ENCODE data around the gene SENP6. TPM values are rescaled to one million over a fixed set of nuclear protein-coding genes. Genes with fewer than 3 reads are reported as not detected.

SENP6 gene
- total and polyA plus RNA-seq, 5 donors from 2014 or later: 35.1 to 99.4 (median 41.5) TPM

DNA sequence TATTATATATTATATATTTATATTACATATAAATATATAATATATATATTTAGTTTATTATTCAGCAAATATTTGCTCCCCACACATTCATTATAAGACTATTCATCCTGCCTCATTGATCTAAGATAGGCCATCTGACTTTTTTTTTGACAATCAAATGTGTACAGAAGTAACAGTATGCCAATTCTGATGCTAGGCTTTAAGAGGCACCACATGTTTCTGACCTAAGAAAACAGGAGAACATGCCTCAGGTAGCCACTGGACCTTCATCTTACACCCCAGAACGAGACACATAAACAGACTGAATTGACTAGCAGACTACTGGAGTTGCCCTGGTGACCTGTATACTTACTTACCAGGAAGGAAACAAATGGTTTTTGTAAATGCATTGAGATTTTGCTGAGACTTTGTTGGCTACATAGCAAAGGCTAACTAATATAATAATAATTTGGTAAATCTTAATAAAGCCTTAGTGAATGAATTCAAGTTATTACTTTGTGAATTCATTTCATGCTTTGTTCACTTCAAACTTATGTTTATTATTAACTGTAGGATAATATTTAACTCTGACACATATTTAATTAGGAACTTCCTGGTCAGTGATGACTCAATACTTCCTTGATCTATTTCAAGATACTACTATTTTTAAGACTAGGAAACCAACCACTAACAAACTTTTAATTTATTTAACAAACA lies 134.0 kb downstream of the SENP6 start:
- Histone ChIP-seq H3K4me1 (ENCODE audit: control insufficient read depth, insufficient read depth, low read length, poor library complexity, severe bottlenecking) (no peaks in the 10 kb centered on the region), H3K9me3 (ENCODE audit: control insufficient read depth in 2 of 2, low read length in 2 of 2) (no peaks in the 10 kb centered on the region), H3K36me3 (ENCODE audit: control insufficient read depth, insufficient read depth, low read length) (no peaks in the 10 kb centered on the region), H3K4me3 (ENCODE audit: low read depth, low read length) (no peak overlapping the region), H3K27ac (ENCODE audit: insufficient read depth, low read length, poor library complexity, severe bottlenecking) (no peak overlapping the region), H3K27me3 (ENCODE audit: control insufficient read depth, insufficient read depth, low read length) (no peaks in the 10 kb centered on the region)
- Mint-ChIP-seq H3K27ac (no peak overlapping the region), H3K9me3 (peaks cover 0 to 3% (median 0%) of the 10 kb centered on the region in 7 donors), H3K36me3 (no peaks in the 10 kb centered on the region), H3K27me3 (peaks cover 6% of the 10 kb centered on the region), H3K4me3 (no peak overlapping the region), H3K4me1 (no peaks in the 10 kb centered on the region)
- ATAC-seq (ENCODE audit: low read depth in 2 of 2): no peak
- DNase-seq: no peak

DNA sequence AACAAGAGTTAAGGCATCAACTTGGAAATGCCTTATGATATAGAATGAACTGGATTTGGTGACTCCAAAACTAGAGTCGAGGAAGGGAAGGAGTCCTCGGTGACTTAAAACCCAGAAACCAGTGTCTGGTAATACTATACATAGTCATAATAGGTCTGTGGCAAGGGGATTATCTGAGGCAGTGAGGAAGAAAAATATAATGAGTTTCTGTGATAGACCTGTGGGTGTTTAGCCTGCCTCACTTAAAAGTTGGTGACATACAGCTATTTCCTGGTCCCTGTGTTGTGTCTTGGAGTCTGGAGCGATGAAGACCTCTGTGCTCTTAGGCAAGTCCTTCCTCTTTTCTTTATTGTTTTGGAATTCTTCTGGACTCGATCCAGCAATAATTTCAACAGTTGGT lies 142.3 kb downstream of the SENP6 start:
- peaks cover 22% of the 10 kb centered on the region for H3K27me3 ChIP-seq (ENCODE audit: control insufficient read depth, insufficient read depth, low read length)
- no peaks in the 10 kb centered on the region for H3K36me3 ChIP-seq (ENCODE audit: control insufficient read depth, insufficient read depth, low read length)
- ATAC-seq (ENCODE audit: low read depth in 2 of 2) (no peak), DNase-seq (no peak)
- H3K4me1 Mint-ChIP-seq: peaks cover 0 to 6% (median 5%) of the 10 kb centered on the region in 4 donors
- H3K9me3 ChIP-seq (ENCODE audit: control insufficient read depth in 2 of 2, low read length in 2 of 2): no peaks in the 10 kb centered on the region
- no peak overlapping the region for H3K27ac Mint-ChIP-seq
- H3K36me3 Mint-ChIP-seq: no peaks in the 10 kb centered on the region
- H3K4me1 ChIP-seq (ENCODE audit: control insufficient read depth, insufficient read depth, low read length, poor library complexity, severe bottlenecking): peaks cover 5% of the 10 kb centered on the region
- H3K4me3 Mint-ChIP-seq: no peak overlapping the region
- no peak overlapping the region for H3K27ac ChIP-seq (ENCODE audit: insufficient read depth, low read length, poor library complexity, severe bottlenecking)
- peaks cover 54% of the 10 kb centered on the region for H3K27me3 Mint-ChIP-seq
- H3K9me3 Mint-ChIP-seq: peaks cover 0 to 2% (median 0%) of the 10 kb centered on the region in 7 donors
- H3K4me3 ChIP-seq (ENCODE audit: low read depth, low read length): no peak overlapping the region

DNA sequence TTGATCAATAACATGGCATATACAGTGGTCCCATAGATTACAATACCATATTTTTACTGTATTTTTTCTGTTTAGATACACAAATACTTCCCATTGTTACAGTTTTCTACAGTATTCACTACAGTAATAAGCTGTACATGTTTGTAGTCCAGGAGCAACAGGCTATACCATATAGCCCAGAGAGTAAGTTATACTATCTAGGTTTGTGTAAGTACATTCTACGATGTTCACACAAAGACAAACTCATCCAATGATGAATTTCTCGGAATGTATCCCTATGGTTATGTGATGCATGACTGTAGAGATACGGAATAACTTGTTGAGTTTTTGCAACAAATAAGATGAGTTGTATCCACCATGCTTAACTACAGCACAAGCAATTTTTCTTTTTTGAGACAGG lies 143.7 kb downstream of the SENP6 start:
- H3K9me3 ChIP-seq (ENCODE audit: control insufficient read depth in 2 of 2, low read length in 2 of 2): no peaks in the 10 kb centered on the region
- Mint-ChIP-seq H3K27me3 (peaks cover 66% of the 10 kb centered on the region), H3K36me3 (no peaks in the 10 kb centered on the region), H3K9me3 (peaks cover 0 to 2% (median 0%) of the 10 kb centered on the region in 7 donors), H3K4me3 (peak overlapping the region in 1 of 4 donors; percentile 36), H3K4me1 (peaks cover 5 to 12% (median 9%) of the 10 kb centered on the region in 4 donors), H3K27ac (no peak overlapping the region)
- no peaks in the 10 kb centered on the region for H3K36me3 ChIP-seq (ENCODE audit: control insufficient read depth, insufficient read depth, low read length)
- H3K4me1 ChIP-seq (ENCODE audit: control insufficient read depth, insufficient read depth, low read length, poor library complexity, severe bottlenecking): peaks cover 15% of the 10 kb centered on the region
- H3K4me3 ChIP-seq (ENCODE audit: low read depth, low read length): no peak overlapping the region
- H3K27me3 ChIP-seq (ENCODE audit: control insufficient read depth, insufficient read depth, low read length): peaks cover 28% of the 10 kb centered on the region
- ATAC-seq (ENCODE audit: low read depth in 2 of 2) (no peak), DNase-seq (no peak)
- no peak overlapping the region for H3K27ac ChIP-seq (ENCODE audit: insufficient read depth, low read length, poor library complexity, severe bottlenecking)

GRCh38 chr6:75746221-75746620 lies 144.5 kb downstream of the SENP6 start:
- H3K4me1 Mint-ChIP-seq: peaks cover 5 to 12% (median 9%) of the 10 kb centered on the region in 4 donors
- no peak for DNase-seq
- Histone ChIP-seq H3K4me3 (ENCODE audit: low read depth, low read length) (no peak overlapping the region), H3K27ac (ENCODE audit: insufficient read depth, low read length, poor library complexity, severe bottlenecking) (no peak overlapping the region), H3K36me3 (ENCODE audit: control insufficient read depth, insufficient read depth, low read length) (no peaks in the 10 kb centered on the region), H3K27me3 (ENCODE audit: control insufficient read depth, insufficient read depth, low read length) (peaks cover 32% of the 10 kb centered on the region), H3K9me3 (ENCODE audit: control insufficient read depth in 2 of 2, low read length in 2 of 2) (no peaks in the 10 kb centered on the region), H3K4me1 (ENCODE audit: control insufficient read depth, insufficient read depth, low read length, poor library complexity, severe bottlenecking) (peaks cover 15% of the 10 kb centered on the region)
- H3K27ac Mint-ChIP-seq: no peak overlapping the region
- peaks cover 74% of the 10 kb centered on the region for H3K27me3 Mint-ChIP-seq
- peak overlapping the region in 1 of 4 donors; percentile 24 for H3K4me3 Mint-ChIP-seq
- no peaks in the 10 kb centered on the region for H3K36me3 Mint-ChIP-seq
- H3K9me3 Mint-ChIP-seq: peaks cover 0 to 2% (median 0%) of the 10 kb centered on the region in 7 donors
- ATAC-seq (ENCODE audit: low read depth in 2 of 2): no peak

DNA sequence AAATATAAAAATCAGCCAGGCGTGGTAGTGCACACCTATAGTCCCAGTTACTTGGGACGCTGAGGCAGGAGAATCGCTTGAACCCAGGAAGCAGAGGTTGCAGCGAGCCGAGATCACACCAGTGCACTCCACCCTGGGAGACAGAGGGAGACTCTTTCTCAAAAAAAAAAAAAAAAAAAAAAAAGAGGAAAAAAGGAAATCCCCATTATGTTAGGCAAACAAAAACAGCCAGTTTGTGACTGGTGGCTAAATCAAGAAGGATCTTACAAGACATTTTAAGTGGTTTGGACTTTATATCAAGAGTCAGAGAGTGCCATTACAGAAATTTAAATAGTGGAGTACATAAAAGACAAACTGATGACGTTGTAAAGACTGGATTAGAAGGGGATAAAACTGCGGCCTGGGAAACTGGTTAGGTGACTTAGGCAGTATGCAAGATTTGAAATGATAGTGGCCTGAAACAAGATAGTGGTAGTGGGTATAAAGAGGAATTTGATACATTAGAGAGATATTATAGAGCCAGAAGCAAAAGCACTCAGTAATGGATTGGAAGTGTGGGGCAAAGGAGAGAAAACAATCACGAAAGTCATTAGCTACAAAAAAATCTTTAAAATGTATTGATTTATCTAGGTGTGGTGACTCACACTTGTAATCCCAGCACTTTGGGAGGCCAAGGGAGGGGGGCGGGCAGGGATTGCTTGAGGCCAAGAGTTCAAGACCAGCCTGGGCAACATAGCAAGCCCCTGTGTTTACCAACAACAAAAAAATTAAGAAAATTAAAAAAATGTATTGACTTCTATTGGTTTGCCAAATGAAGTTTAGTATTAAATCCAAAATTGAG lies 145.7 kb downstream of the SENP6 start:
- H3K4me3 Mint-ChIP-seq: peak overlapping the region in 3 of 4 donors; percentile 8 to 53 (median 13)
- H3K9me3 Mint-ChIP-seq: peaks cover 0 to 2% (median 0%) of the 10 kb centered on the region in 7 donors
- Histone ChIP-seq H3K4me1 (ENCODE audit: control insufficient read depth, insufficient read depth, low read length, poor library complexity, severe bottlenecking) (peaks cover 15% of the 10 kb centered on the region), H3K4me3 (ENCODE audit: low read depth, low read length) (no peak overlapping the region), H3K27ac (ENCODE audit: insufficient read depth, low read length, poor library complexity, severe bottlenecking) (no peak overlapping the region), H3K27me3 (ENCODE audit: control insufficient read depth, insufficient read depth, low read length) (peaks cover 35% of the 10 kb centered on the region), H3K36me3 (ENCODE audit: control insufficient read depth, insufficient read depth, low read length) (no peaks in the 10 kb centered on the region), H3K9me3 (ENCODE audit: control insufficient read depth in 2 of 2, low read length in 2 of 2) (no peaks in the 10 kb centered on the region)
- no peak overlapping the region for H3K27ac Mint-ChIP-seq
- DNase-seq: no peak
- H3K4me1 Mint-ChIP-seq: peaks cover 5 to 12% (median 9%) of the 10 kb centered on the region in 4 donors
- H3K27me3 Mint-ChIP-seq: peaks cover 73% of the 10 kb centered on the region
- ATAC-seq (ENCODE audit: low read depth in 2 of 2): no peak
- no peaks in the 10 kb centered on the region for H3K36me3 Mint-ChIP-seq

DNA sequence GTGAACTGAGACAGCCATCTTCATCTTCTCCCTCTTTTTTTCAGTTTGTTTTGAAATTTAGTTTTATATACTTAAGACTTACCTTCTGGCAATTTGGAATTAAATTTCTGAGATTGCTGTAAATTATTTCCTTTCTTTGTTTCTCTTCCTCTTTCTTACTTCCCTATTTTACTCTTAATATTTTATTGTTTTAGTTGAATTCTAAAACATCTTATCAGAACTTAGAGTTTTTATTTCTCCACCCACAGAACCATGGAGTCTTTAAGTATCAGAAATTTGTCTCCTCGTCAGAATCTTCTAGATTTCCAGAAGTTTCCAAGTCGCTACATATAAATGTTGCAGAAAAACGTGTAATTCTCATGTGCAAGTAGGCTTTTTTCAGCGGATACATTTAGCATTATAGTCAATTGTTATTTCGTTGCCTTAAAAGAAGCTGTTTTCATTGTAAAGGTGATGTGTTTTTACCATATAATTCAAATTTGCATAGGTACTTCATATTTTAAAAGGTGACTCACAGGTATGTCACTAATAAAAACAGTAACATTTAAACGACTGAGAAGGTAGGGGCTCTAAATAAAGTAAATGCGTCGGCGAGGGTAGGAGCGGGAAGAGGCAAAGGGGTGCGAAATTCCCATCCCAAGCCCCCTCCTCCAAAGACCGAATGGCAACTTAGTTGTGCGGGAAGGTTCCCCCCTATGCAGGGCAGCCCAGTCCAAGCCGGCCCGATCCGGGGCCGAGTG lies 146.5 kb downstream of the SENP6 start:
- H3K27ac ChIP-seq (ENCODE audit: insufficient read depth, low read length, poor library complexity, severe bottlenecking): no peak overlapping the region
- no peak overlapping the region for H3K27ac Mint-ChIP-seq
- H3K36me3 Mint-ChIP-seq: no peaks in the 10 kb centered on the region
- H3K4me3 ChIP-seq (ENCODE audit: low read depth, low read length): peak overlapping the region; percentile 64
- ATAC-seq (ENCODE audit: low read depth in 2 of 2) (no peak), DNase-seq (no peak)
- H3K4me3 Mint-ChIP-seq: peak overlapping the region; percentile 79 to 92 (median 87)
- peaks cover 0 to 2% (median 0%) of the 10 kb centered on the region in 7 donors for H3K9me3 Mint-ChIP-seq
- H3K9me3 ChIP-seq (ENCODE audit: control insufficient read depth in 2 of 2, low read length in 2 of 2): no peaks in the 10 kb centered on the region
- peaks cover 5 to 12% (median 9%) of the 10 kb centered on the region in 4 donors for H3K4me1 Mint-ChIP-seq
- H3K27me3 Mint-ChIP-seq: peaks cover 79% of the 10 kb centered on the region
- H3K36me3 ChIP-seq (ENCODE audit: control insufficient read depth, insufficient read depth, low read length): no peaks in the 10 kb centered on the region
- peaks cover 15% of the 10 kb centered on the region for H3K4me1 ChIP-seq (ENCODE audit: control insufficient read depth, insufficient read depth, low read length, poor library complexity, severe bottlenecking)
- H3K27me3 ChIP-seq (ENCODE audit: control insufficient read depth, insufficient read depth, low read length): peaks cover 35% of the 10 kb centered on the region

DNA sequence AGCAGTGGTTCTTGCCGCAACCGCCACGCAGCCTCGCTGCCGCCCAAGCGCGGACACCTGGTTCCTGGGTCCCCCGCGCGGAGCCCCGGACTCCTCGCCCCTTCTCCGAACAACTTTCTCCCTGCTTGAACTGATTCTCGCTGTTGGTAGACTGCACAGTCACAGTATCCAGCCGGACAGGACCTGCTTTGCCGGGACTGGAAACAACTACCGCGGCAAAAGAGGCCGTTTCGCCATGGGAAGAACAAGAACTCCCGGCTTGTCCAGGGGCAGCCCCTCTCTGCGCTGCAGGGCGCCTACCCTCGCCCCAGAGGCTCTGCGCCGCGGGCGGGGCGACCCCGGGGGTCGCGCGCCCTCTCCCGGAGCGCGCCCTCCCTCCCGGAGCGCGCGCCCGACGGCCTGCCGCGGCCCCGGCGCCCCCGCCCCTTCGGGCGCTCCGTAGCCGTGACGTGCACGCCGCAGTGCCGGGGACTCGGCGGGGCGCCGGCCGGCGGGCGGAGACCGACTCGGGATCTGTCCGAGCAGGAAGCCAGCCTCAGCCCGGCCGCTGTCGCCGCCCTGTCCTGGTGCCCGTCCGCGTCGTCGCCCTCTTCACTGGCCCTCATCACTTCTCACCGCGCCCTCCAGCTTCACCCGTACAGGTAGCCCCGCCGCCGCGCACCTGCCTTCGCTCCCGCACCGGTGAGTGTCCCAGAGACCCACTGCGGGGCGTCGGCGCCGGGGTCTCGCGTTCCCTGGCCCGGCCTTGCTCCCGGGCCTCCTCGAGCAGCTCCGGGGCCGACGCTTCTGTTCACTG lies 147.3 kb downstream of the SENP6 start, which contains the start of gene MYO6:
Gene MYO6 (plus strand): TSS at position 497 of the 796 bp plus-strand sequence. CDS start 68,309 bp downstream, outside the sequence.
- Histone ChIP-seq H3K4me3 (ENCODE audit: low read depth, low read length) (peak within 1 kb of the TSS; percentile 83), H3K9me3 (ENCODE audit: control insufficient read depth in 2 of 2, low read length in 2 of 2) (no peaks in the 10 kb centered on the region), H3K27ac (ENCODE audit: insufficient read depth, low read length, poor library complexity, severe bottlenecking) (no peak within 1 kb of the TSS), H3K4me1 (ENCODE audit: control insufficient read depth, insufficient read depth, low read length, poor library complexity, severe bottlenecking) (peaks cover 15% of the 10 kb centered on the region), H3K27me3 (ENCODE audit: control insufficient read depth, insufficient read depth, low read length) (peaks cover 35% of the 10 kb centered on the region), H3K36me3 (ENCODE audit: control insufficient read depth, insufficient read depth, low read length) (no peaks in the 10 kb centered on the region)
- Mint-ChIP-seq H3K4me3 (peak within 1 kb of the TSS; percentile 88 to 95 (median 90)), H3K27ac (no peak within 1 kb of the TSS), H3K36me3 (no peaks in the 10 kb centered on the region), H3K27me3 (peaks cover 74% of the 10 kb centered on the region), H3K4me1 (peaks cover 5 to 12% (median 9%) of the 10 kb centered on the region in 4 donors), H3K9me3 (peaks cover 0 to 2% (median 0%) of the 10 kb centered on the region in 7 donors)
- DNase-seq (peak; percentile 3 to 18 (median 16)), ATAC-seq (ENCODE audit: low read depth in 2 of 2) (peak; percentile 55 to 72)

Data from CD4-positive, CD25-positive, alpha-beta regulatory T cell (primary cell).